ENCODE measurements around the gene SPANXN1.
"Not testable (repeated sequence)": the region's sequence is repeated elsewhere in the genome, so short reads cannot be mapped to it uniquely, and the experiment has no call there.

SPANXN1 gene

GRCh38 chrX:145247203-145247602 is at the start of gene SPANXN1:
Gene SPANXN1, plus strand, starts transcription at chrX:145247503. Its CDS starts 84 bp downstream, at chrX:145247587.
- not testable (repeated sequence) for DNase-seq (ENCODE audit: low spot score)

GRCh38 chrX:145199078-145199477 is 48.2 kb upstream of the SPANXN1 start:
- DNase-seq (ENCODE audit: low spot score) = no peak

DNA sequence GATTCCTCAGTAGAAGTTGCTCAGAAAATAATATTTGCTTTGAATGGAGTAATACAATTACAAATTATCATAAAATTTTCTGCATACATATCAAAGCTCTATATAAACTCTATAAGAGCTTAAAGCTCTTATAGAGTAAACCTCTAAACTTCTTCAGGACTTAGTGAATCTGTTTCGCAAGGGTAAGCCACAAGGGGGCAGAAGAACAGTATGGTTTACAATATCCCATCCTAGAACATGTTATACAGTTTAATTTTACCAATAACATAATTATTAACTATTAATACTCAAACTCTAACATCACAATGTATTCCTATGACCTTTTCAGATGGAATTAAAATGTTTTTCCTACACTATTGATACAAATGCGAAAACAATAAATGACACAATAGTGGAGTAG is 33.8 kb upstream of the SPANXN1 start:
- peak; percentile 23 for DNase-seq (ENCODE audit: low spot score)

GRCh38 chrX:145292218-145292617 is 44.9 kb downstream of the SPANXN1 start:
- DNase-seq (ENCODE audit: low spot score) = peak; percentile 1

Measured in RKO (cell line).